ENCODE data around the gene VENTX.

DNA sequence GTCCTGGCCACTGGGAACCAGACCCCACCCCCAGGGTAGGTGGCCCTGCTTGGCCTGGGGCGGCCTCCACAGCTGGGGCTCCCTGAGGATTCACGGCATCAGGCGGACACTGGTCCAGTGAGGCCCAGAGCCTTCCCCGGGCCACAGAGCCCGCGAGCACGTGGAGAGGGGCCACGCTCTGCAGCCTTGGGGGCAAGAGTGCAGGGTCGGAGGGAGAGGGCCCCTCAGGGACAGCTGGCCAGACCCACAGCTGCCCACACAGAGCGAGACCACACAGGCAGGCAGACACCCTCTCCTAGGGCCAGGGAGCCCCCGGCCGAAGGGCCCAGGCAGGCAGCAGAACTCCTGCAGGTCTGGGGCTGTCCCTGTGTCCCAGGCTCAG, 10.7 kb downstream of the VENTX start:
- TF ChIP-seq ZNF70 (CRISPR knock-in tag; IDR thresholded peaks at IDR 0.05) (no peak), ZFP30 (CRISPR knock-in tag; IDR thresholded peaks at IDR 0.05) (no peak), BACH2 (CRISPR knock-in tag; IDR thresholded peaks at IDR 0.05; ENCODE audit: borderline replicate concordance) (no peak)
- TF ChIP-seq, protein P1, sequence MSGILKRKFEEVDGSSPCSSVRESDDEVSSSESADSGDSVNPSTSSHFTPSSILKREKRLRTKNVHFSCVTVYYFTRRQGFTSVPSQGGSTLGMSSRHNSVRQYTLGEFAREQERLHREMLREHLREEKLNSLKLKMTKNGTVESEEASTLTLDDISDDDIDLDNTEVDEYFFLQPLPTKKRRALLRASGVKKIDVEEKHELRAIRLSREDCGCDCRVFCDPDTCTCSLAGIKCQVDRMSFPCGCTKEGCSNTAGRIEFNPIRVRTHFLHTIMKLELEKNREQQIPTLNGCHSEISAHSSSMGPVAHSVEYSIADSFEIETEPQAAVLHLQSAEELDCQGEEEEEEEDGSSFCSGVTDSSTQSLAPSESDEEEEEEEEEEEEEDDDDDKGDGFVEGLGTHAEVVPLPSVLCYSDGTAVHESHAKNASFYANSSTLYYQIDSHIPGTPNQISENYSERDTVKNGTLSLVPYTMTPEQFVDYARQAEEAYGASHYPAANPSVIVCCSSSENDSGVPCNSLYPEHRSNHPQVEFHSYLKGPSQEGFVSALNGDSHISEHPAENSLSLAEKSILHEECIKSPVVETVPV (CRISPR knock-in tag; IDR thresholded peaks at IDR 0.05) = no peak

Measured in SK-N-SH treated with all-trans-retinoic acid at 6 μM for 48 hours (cell line).